Measurements from ENCODE around the gene MLH3.
"Not testable (repeated sequence)": the region's sequence is repeated elsewhere in the genome, so short reads cannot be mapped to it uniquely, and the experiment has no call there.

The MLH3 gene

GRCh38 chr14:75069121-75069810, 18.0 kb upstream of the MLH3 start, which contains the start of gene ZC2HC1C:
Gene ZC2HC1C (plus strand): TSS chr14:75069641. CDS start chr14:75070574, 933 bp downstream.
- peak within 1 kb of the TSS; percentile 92 for H3K27ac ChIP-seq
- DNase-seq (ENCODE audit: low spot score), result peak; percentile 93
- TF ChIP-seq, protein P1, sequence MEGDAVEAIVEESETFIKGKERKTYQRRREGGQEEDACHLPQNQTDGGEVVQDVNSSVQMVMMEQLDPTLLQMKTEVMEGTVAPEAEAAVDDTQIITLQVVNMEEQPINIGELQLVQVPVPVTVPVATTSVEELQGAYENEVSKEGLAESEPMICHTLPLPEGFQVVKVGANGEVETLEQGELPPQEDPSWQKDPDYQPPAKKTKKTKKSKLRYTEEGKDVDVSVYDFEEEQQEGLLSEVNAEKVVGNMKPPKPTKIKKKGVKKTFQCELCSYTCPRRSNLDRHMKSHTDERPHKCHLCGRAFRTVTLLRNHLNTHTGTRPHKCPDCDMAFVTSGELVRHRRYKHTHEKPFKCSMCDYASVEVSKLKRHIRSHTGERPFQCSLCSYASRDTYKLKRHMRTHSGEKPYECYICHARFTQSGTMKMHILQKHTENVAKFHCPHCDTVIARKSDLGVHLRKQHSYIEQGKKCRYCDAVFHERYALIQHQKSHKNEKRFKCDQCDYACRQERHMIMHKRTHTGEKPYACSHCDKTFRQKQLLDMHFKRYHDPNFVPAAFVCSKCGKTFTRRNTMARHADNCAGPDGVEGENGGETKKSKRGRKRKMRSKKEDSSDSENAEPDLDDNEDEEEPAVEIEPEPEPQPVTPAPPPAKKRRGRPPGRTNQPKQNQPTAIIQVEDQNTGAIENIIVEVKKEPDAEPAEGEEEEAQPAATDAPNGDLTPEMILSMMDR (conservative IDR thresholded peaks at IDR 0.05; ENCODE audit: low read depth), result no peak
- CTCF ChIA-PET, result no interaction called here
- POLR2A ChIA-PET (ENCODE audit: low non-redundant PET), result no interaction called here

DNA sequence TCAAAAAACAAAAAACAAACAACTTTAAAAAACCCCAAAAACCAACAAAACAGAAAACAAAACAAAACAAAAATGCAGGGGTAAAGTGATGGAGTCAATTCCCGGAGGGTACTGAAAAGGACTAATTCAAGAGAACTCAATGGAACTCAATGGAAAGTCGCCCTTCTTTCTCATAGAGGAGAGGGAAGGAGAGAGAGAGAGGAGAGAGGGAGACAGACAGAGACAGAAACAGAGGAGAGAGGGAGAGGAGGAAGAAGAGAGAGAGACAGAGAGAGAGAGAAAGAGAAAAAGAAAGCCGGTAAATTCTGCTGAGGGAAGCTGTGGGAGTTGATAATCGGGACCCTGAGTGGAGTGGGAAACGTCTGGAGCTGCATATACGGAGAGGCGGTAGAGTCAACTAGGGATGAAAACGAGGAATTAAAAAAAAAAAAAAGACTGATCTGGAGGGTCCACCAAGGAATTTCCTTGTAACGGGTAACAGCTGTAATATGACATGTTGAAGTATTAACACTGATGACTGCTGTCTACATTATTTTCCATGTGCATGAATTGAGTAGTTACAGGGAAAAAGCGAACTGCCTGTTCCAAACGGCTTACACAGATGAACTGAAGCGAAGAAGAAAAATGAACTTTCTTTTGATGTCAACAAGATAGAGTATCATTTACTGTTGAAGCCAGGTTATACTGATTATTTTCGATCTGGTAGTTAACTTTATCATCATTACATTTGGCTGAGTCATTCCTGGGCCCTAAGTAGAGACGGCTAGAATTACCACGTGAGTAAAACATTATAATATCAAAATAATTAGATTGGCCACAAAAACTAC, 17.2 kb upstream of the MLH3 start:
- DNase-seq (ENCODE audit: low spot score), result no peak
- ChIA-PET POLR2A (ENCODE audit: low non-redundant PET) (no interaction called here), CTCF (interaction anchor here (0.5 to 0.7 kb wide), 2 partner anchors 20 to 64 kb away, joined by 3 read pairs; no protein-coding TSS in a partner anchor)
- peak overlapping the region; percentile 92 for H3K27ac ChIP-seq
- TF ChIP-seq, protein P1 (conservative IDR thresholded peaks at IDR 0.05; ENCODE audit: low read depth), result no peak

DNA sequence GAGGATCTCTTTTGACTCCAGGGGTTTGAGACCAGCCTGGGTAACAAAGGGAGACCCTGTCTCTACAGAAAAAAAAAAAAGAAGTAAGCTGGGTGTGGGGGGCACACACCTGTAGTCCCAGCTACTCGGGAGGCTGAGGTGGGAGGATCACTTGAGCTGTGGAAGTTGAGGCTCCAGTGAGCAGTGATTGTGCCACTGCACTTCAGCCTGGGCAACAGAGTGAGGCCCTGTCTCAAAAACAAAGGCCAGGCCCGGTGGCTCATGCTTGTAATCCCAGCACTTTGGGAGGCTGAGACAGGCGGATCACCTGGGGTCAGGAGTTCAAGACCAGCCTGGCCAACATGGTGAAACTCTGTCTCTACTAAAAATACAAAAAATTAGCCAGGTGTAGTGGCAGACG, 16.5 kb upstream of the MLH3 start:
- H3K27ac ChIP-seq, result peak overlapping the region; percentile 92
- CTCF ChIA-PET, result interaction anchor here (0.5 to 0.7 kb wide), 2 partner anchors 64 to 208 kb away, joined by 3 read pairs; no protein-coding TSS in a partner anchor
- DNase-seq (ENCODE audit: low spot score); POLR2A ChIA-PET (ENCODE audit: low non-redundant PET): not testable (repeated sequence)

DNA sequence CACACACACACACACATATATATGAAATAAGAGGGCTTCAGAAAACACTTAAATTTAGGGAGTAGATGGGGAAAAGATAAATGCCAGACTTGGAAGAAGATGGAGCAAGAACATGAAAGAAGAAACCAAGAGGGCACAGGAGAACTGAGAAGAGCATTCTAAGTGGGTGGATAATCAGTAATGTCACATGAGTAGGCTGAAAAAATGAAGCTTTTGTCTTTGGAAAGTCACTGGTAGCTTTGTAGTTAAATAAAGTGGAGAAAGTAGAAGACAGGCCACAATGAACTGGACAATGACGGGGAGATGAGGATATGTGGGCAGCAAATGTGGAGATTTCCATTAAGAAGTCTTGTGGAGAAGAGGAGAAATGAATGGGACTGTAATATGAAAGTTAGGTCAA, 15.9 kb upstream of the MLH3 start:
- POLR2A ChIA-PET (ENCODE audit: low non-redundant PET), result no interaction called here
- TF ChIP-seq, protein P1 (conservative IDR thresholded peaks at IDR 0.05; ENCODE audit: low read depth), result no peak
- no peak overlapping the region for H3K27ac ChIP-seq
- no peak for DNase-seq (ENCODE audit: low spot score)
- CTCF ChIA-PET, result interaction anchor here (0.7 kb wide), 1 partner anchor 207 kb away, joined by 3 read pairs; no protein-coding TSS in a partner anchor

DNA sequence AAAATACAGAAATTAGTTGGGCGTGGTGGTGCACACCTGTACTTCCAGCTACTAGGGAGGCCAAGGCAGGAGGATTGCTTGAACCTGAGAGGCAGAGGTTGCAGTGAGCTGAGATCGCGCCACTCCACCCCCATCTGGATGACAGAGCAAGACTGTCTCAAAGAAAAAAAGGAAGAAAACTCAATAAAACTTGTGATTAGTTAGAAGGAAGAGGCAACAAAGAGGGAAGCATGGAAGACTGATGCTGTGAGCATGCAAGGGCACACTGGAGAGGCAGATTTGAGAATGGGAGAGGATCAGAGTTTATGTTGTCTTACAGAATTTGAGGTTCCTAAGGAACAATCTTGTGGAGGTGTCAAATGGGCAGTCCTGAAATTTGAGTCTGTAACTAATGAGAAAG, 15.4 kb upstream of the MLH3 start:
- ChIA-PET CTCF (no interaction called here), POLR2A (ENCODE audit: low non-redundant PET) (no interaction called here)
- H3K27ac ChIP-seq, result no peak overlapping the region
- TF ChIP-seq, protein P1 (conservative IDR thresholded peaks at IDR 0.05; ENCODE audit: low read depth), result no peak
- DNase-seq (ENCODE audit: low spot score), result no peak

- TF ChIP-seq, protein P1 (conservative IDR thresholded peaks at IDR 0.05; ENCODE audit: low read depth), result no peak
- no peak for DNase-seq (ENCODE audit: low spot score)
- ChIA-PET POLR2A (ENCODE audit: low non-redundant PET) (interaction anchor here (0.6 to 0.8 kb wide), 3 partner anchors 119 to 1847 kb away, joined by 3 to 5 read pairs (median 4); no protein-coding TSS in a partner anchor), CTCF (interaction anchor here (0.6 to 0.9 kb wide), 4 partner anchors 27 to 235 kb away, joined by 3 to 4 read pairs (median 3); no protein-coding TSS in a partner anchor)
- peak overlapping the region; percentile 89 for H3K27ac ChIP-seq
Measured at GRCh38 chr14:75064205-75064567, 12.9 kb upstream of the MLH3 start.
